ENCODE results near the gene STING1.

Gene STING1

GRCh38 chr5:139439013-139439903, 43.3 kb downstream of the STING1 start, which contains the start of gene DNAJC18:
TSS of gene DNAJC18 (minus strand) at chr5:139439525. CDS start at chr5:139439445, 80 bp downstream.
- peak; percentile 90 to 91 for DNase-seq (ENCODE audit: low read depth in 2 of 2)

- no peak for DNase-seq (ENCODE audit: low read depth in 2 of 2)
Observed at GRCh38 chr5:139438707-139439012, 43.9 kb downstream of the STING1 start.

GRCh38 chr5:139435676-139436075, 46.9 kb downstream of the STING1 start:
- DNase-seq (ENCODE audit: low read depth in 2 of 2) = no peak

GRCh38 chr5:139431706-139432105, 50.9 kb downstream of the STING1 start:
- no peak for DNase-seq (ENCODE audit: low read depth in 2 of 2)

DNA sequence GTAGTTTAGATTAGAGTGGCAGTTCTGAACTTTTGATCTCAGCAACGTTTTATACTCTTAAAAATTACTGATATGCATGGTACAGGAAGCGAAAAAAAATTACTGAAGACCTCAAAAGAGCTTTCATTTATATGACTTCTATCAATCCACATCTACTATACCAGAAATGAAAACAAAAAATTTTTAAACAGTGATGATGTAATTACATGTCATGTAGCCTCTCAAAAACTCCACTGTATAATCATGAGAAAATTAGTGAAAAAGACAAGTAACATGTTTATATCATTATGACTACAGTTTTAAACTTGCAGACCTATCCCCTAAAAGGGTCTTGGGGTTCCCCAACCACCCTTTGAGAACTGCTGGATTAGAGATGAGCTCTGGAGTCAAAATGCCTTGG, 52.5 kb downstream of the STING1 start:
- DNase-seq (ENCODE audit: low read depth in 2 of 2) = no peak

DNA sequence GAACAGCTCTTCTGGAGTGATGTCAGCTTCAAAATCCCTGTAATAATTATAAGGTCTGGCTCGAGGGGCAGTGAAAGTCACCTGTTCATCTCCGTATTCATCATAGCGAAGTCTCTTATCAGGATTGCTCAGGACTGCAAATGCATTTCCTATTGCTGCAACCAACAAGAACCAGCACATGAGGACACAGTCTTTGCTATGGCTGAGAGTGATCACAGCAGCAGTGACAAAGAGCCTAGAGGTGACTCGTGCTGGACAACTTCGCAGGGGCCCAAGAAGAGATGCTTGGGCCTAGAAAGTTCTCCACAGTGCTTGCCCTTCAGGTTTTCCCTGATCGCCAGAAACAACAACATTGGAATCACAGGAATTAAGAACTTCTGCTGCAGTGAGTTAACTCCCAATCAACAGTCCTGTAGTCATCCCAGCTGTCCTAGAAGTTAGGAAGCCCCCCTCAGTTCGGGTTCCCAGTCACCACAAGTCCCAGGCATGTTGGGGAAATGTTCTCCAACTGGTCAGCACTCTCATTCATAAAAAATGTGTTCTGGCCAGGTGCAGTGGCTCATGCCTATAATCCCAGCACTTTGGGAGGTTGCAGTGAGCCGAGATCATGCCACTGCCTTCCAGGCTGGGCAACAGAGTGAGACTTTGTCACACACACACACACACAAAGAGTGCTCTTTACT, 56.2 kb downstream of the STING1 start:
- DNase-seq (ENCODE audit: low read depth in 2 of 2) = no peak

Measured in stimulated activated CD4-positive, alpha-beta T cell treated with anti-CD3 and anti-CD28 coated beads, Interleukin-15, amount 100 ng/mL, for 48 hours (primary cell).